ENCODE data around the gene GDI1.

GRCh38 chrX:154463611-154464220, 26.8 kb downstream of the GDI1 start:
- TF ChIP-seq CTCF (IDR thresholded peaks at IDR 0.05) (no peak), POLR2A (IDR thresholded peaks at IDR 0.05) (no peak)

All from adrenal gland (tissue), 5 donors.